GM23338 (cell line): ENCODE data around the gene CDC42SE1.

ENCODE experiments used
- CREB1 ChIP-seq: fragments of 250-450 bp; sonication (Bioruptor Pico); IDR thresholded peaks from 2 replicates; pipeline ENCODE4 v1.5.0; 2020; ENCODE audit warnings: low read depth, mild to moderate bottlenecking, moderate library complexity
- CTCF ChIP-seq, 2 experiments: fragments of 200-600 bp in 1 of 2; sonication (generic) in 1 of 2; conservative IDR thresholded peaks; 2 replicates each; pipeline versions ENCODE4 v1.5.1 to v1.6.1; 2016 to 2017; ENCODE audit warnings: antibody characterized with exemption in 2 of 2, low read depth in 2 of 2, mild to moderate bottlenecking in 2 of 2, moderate library complexity in 1 of 2
- ETS1 ChIP-seq: IDR thresholded peaks from 2 replicates; pipeline ENCODE4 v1.6.1; 2016; ENCODE audit warnings: antibody characterized with exemption
- EZH2 ChIP-seq: fragments of 200-600 bp; sonication (generic); IDR thresholded peaks from one replicate; pipeline ENCODE4 v1.8.0; 2017; ENCODE audit warnings: antibody characterized with exemption, mild to moderate bottlenecking, low read depth; ENCODE audit not compliant: unreplicated experiment
- EZH2phosphoT487 ChIP-seq: fragments of 200-600 bp; sonication (generic); IDR thresholded peaks from one replicate; pipeline ENCODE4 v1.8.1; 2018; ENCODE audit warnings: antibody characterized with exemption; ENCODE audit not compliant: unreplicated experiment
- JUNB ChIP-seq: IDR thresholded peaks from one replicate; pipeline ENCODE4 v1.6.1; 2016; ENCODE audit warnings: antibody characterized with exemption; ENCODE audit not compliant: unreplicated experiment
- NANOG ChIP-seq: IDR thresholded peaks from 2 replicates; pipeline ENCODE4 v1.6.1; 2016; ENCODE audit warnings: antibody characterized with exemption, borderline replicate concordance
- POLR2AphosphoS5 ChIP-seq: IDR thresholded peaks from 2 replicates; pipeline ENCODE4 v1.6.1; 2016; ENCODE audit warnings: antibody characterized with exemption, low read depth
- REST ChIP-seq: IDR thresholded peaks from one replicate; pipeline ENCODE4 v1.6.1; 2018; ENCODE audit warnings: antibody characterized with exemption; ENCODE audit not compliant: unreplicated experiment
- ZNF114 ChIP-seq: fragments of 250-450 bp; sonication (Bioruptor Pico); IDR thresholded peaks from 2 replicates; pipeline ENCODE4 v1.5.0; 2020; ENCODE audit warnings: mild to moderate bottlenecking, moderate library complexity
- ZNF331 ChIP-seq: fragments of 250-450 bp; sonication (Bioruptor Pico); IDR thresholded peaks from 2 replicates; pipeline ENCODE4 v1.5.0; 2020; ENCODE audit warnings: low read depth, mild to moderate bottlenecking, moderate library complexity
- ZNF462 ChIP-seq: fragments of 250-450 bp; sonication (Bioruptor Pico); IDR thresholded peaks from 2 replicates; pipeline ENCODE4 v1.5.0; 2020; ENCODE audit warnings: mild to moderate bottlenecking, moderate library complexity

GRCh38 chr1:151108331-151108730 lies 48.9 kb upstream of the CDC42SE1 start:
- no peak for TF ChIP-seq CTCF (conservative IDR thresholded peaks at IDR 0.05; ENCODE audit: low read depth in 2 of 2)
- TF ChIP-seq REST = no peak
- TF ChIP-seq EZH2phosphoT487 = no peak
- TF ChIP-seq EZH2 = no peak
- no peak for TF ChIP-seq ZNF114 (CRISPR knock-in tag)
- no peak for TF ChIP-seq ZNF462 (CRISPR knock-in tag)
- no peak for TF ChIP-seq POLR2AphosphoS5
- TF ChIP-seq ETS1 = no peak
- TF ChIP-seq CREB1 = no peak
- TF ChIP-seq ZNF331 (CRISPR knock-in tag) = no peak
- no peak for TF ChIP-seq JUNB
- no peak for TF ChIP-seq NANOG
